HCT116 (cell line): Measurements from ENCODE around the gene WASL. TPM values are rescaled to one million over a fixed set of nuclear protein-coding genes. Genes with fewer than 3 reads are reported as not detected.

ENCODE experiments used
- ATAC-seq: fragments of 200-7000 bp; cut with Tn5 transposase; 2 replicates; pipeline ENCODE4 v1.9.1; 2020; ENCODE audit warnings: mild to moderate bottlenecking, moderate library complexity
- BruUV-seq: library from RNA; stranded (reverse); fragments of 400-500 nt; replicated peaks from 2 replicates; lab custom pipeline; 2021; lab: Mats Ljungman, UMichigan
- CTCF ChIA-PET: fragments of 300-600 bp; sonication (Branson Sonifier 250); formaldehyde crosslinking; loops from one replicate; lab custom pipeline; 2021; ENCODE audit warnings: antibody characterized with exemption; lab: Charles Lee
- POLR2A ChIA-PET: fragments of 300-600, 350-600 bp; sonication (Branson Sonifier 250); formaldehyde crosslinking; loops from one replicate; lab custom pipeline; 2021; ENCODE audit warnings: antibody characterized with exemption; lab: Charles Lee
- RAD21 ChIA-PET, 2 experiments: fragments of 300-600 bp; sonication (Branson Sonifier 250); formaldehyde crosslinking; loops; one replicate each; lab custom pipeline; 2023; ENCODE audit warnings: low total read pairs in 2 of 2; ENCODE audit not compliant: uncharacterized antibody in 2 of 2, unreplicated experiment in 2 of 2, low non-redundant PET in 1 of 2; lab: Charles Lee
- DNase-seq: peaks from one replicate; pipeline ENCODE4 v3.0.0-alpha.2; 2010; ENCODE audit warnings: low read depth, low spot score
- H2AFZ ChIP-seq: fragments of 200-600 bp; shearing (Covaris generic), sonication (generic); 2 replicates; pipeline ENCODE4 v1.6.1; 2017; ENCODE audit warnings: low read depth, mixed run types, mixed read lengths, antibody characterized with exemption, low read length; ENCODE audit not compliant: poor library complexity, severe bottlenecking
- H3K27ac ChIP-seq: 2 replicates; pipeline ENCODE4 v1.5.1; 2012; ENCODE audit warnings: low read depth, low read length
- H3K27me3 ChIP-seq: fragments of 200-600 bp; sonication (generic); 2 replicates; pipeline ENCODE4 v1.6.1; 2016; ENCODE audit warnings: mixed run types, low read length, mixed read lengths; ENCODE audit not compliant: insufficient read depth
- H3K36me3 ChIP-seq, 2 experiments: fragments of 200-500 bp in 1 of 2; fragments of 200-600 bp in 1 of 2; sonication (Bioruptor generic) in 1 of 2; sonication (generic) in 1 of 2; 2 replicates each; pipeline versions ENCODE4 v1.5.1 to v1.6.1; 2014 to 2016; ENCODE audit warnings: low read length in 2 of 2, inconsistent platforms in 1 of 2, mixed read lengths in 1 of 2, mixed run types in 1 of 2; ENCODE audit not compliant: insufficient read depth in 2 of 2, control insufficient read depth in 1 of 2
- H3K4me1 ChIP-seq, 2 experiments: fragments of 200-600 bp in 1 of 2; sonication (generic) in 1 of 2; 2 replicates each; pipeline versions ENCODE4 v1.5.1 to v1.6.1; 2012 to 2017; ENCODE audit warnings: low read length in 2 of 2, inconsistent platforms in 1 of 2, mild to moderate bottlenecking in 1 of 2, mixed read lengths in 1 of 2, mixed run types in 1 of 2, moderate library complexity in 1 of 2; ENCODE audit not compliant: insufficient read depth in 2 of 2, control insufficient read depth in 1 of 2
- H3K4me2 ChIP-seq: fragments of 200-600 bp; sonication (generic); 2 replicates; pipeline ENCODE4 v1.6.1; 2017; ENCODE audit warnings: mixed run types, low read length, mixed read lengths
- H3K4me3 ChIP-seq, 2 experiments: fragments of 200-600 bp in 1 of 2; sonication (generic) in 1 of 2; replicated peaks in 1 of 2; 2 replicates each; pipeline ENCODE4 v1.5.1; 2011 to 2016; ENCODE audit warnings: low read length in 2 of 2, control low read depth in 1 of 2, low read depth in 1 of 2, mild to moderate bottlenecking in 1 of 2, mixed read lengths in 1 of 2, mixed run types in 1 of 2
- H3K79me2 ChIP-seq: fragments of 200-600 bp; sonication (generic); 2 replicates; pipeline ENCODE4 v1.6.1; 2017; ENCODE audit warnings: mild to moderate bottlenecking, mixed run types, low read length, moderate library complexity, mixed read lengths; ENCODE audit not compliant: insufficient read depth
- H3K9ac ChIP-seq: fragments of 200-600 bp; sonication (generic); 2 replicates; pipeline ENCODE4 v1.6.1; 2016; ENCODE audit warnings: low read length, mixed read lengths
- H3K9me2 ChIP-seq: fragments of 200-600 bp; sonication (generic), shearing (Covaris generic); 2 replicates; pipeline ENCODE4 v1.6.1; 2017; ENCODE audit warnings: mixed run types, mild to moderate bottlenecking, moderate library complexity; ENCODE audit not compliant: insufficient read depth
- H3K9me3 ChIP-seq, 2 experiments: fragments of 200-500 bp in 1 of 2; fragments of 200-600 bp in 1 of 2; sonication (Bioruptor generic) in 1 of 2; sonication (generic) in 1 of 2; 2 replicates each; pipeline ENCODE4 v1.6.1; 2014 to 2017; ENCODE audit warnings: low read length in 2 of 2, mixed read lengths in 2 of 2, inconsistent platforms in 1 of 2, low read depth in 1 of 2, mild to moderate bottlenecking in 1 of 2, mixed run types in 1 of 2, moderate library complexity in 1 of 2; ENCODE audit not compliant: control insufficient read depth in 1 of 2, insufficient read depth in 1 of 2
- H4K20me1 ChIP-seq: fragments of 200-600 bp; sonication (generic), shearing (Covaris generic); 2 replicates; pipeline ENCODE4 v1.6.1; 2017; ENCODE audit warnings: mixed run types, mild to moderate bottlenecking, moderate library complexity; ENCODE audit not compliant: insufficient read depth
- ATF3 ChIP-seq: IDR thresholded peaks from 2 replicates; pipeline ENCODE4 v1.6.1; 2012
- CBX3 ChIP-seq: IDR thresholded peaks from 2 replicates; pipeline ENCODE4 v1.6.1; 2012; ENCODE audit warnings: low read depth
- CTCF ChIP-seq, 3 experiments: fragments of 200-600 bp in 1 of 3; sonication (generic) in 1 of 3; IDR thresholded peaks in 2 of 3; conservative IDR thresholded peaks in 1 of 3; 2 replicates each; pipeline ENCODE4 v1.5.1; 2012 to 2017; ENCODE audit warnings: low read depth in 2 of 3, low read length in 2 of 3, antibody characterized with exemption in 1 of 3, borderline replicate concordance in 1 of 3, control low read depth in 1 of 3, mild to moderate bottlenecking in 1 of 3, mixed read lengths in 1 of 3, mixed run types in 1 of 3, moderate library complexity in 1 of 3; ENCODE audit not compliant: insufficient read depth in 1 of 3
- EGR1 ChIP-seq: IDR thresholded peaks from 2 replicates; pipeline ENCODE4 v1.6.1; 2012; ENCODE audit warnings: low read depth
- ELF1 ChIP-seq: IDR thresholded peaks from 2 replicates; pipeline ENCODE4 v1.6.1; 2012; ENCODE audit warnings: low read depth, borderline replicate concordance
- EZH2 ChIP-seq: fragments of 200-600 bp; sonication (generic); IDR thresholded peaks from 2 replicates; pipeline ENCODE4 v1.6.1; 2017; ENCODE audit warnings: antibody characterized with exemption, mixed run types
- EZH2phosphoT487 ChIP-seq: fragments of 200-600 bp; IDR thresholded peaks from 2 replicates; pipeline ENCODE4 v1.6.1; 2018; ENCODE audit warnings: antibody characterized with exemption, borderline replicate concordance
- JUND ChIP-seq: IDR thresholded peaks from 2 replicates; pipeline ENCODE4 v1.6.1; 2012
- REST ChIP-seq: IDR thresholded peaks from 2 replicates; pipeline ENCODE4 v1.6.1; 2012; ENCODE audit warnings: low read depth
- SIN3A ChIP-seq: IDR thresholded peaks from 2 replicates; pipeline ENCODE4 v1.6.1; 2012; ENCODE audit warnings: low read depth
- SP1 ChIP-seq: IDR thresholded peaks from 2 replicates; pipeline ENCODE4 v1.6.1; 2012; ENCODE audit warnings: low read depth
- TCF7L2 ChIP-seq: IDR thresholded peaks from 2 replicates; pipeline ENCODE4 v1.7.0; 2011; ENCODE audit warnings: borderline replicate concordance, inconsistent platforms; ENCODE audit not compliant: insufficient read depth, insufficient read length; ENCODE audit errors: extremely low read depth
- ZNF274 ChIP-seq: fragments of 200-500 bp; sonication (Bioruptor generic); IDR thresholded peaks from 2 replicates; pipeline ENCODE4 v1.6.1; 2014; ENCODE audit warnings: mild to moderate bottlenecking, low read depth, low read length, inconsistent platforms
- intact Hi-C: fragments of 100-400 bp; cut with micrococcal nuclease; formaldehyde crosslinking; loops from 2 replicates; pipeline ENCODE4 v1.10.0; 2022
- total RNA-seq: library from RNA; stranded (reverse); gene quantifications from one replicate; pipeline ENCODE4 v1.2.1, GENCODE V29; 2021; ENCODE audit not compliant: unreplicated experiment
- TF ChIP-seq, protein P1 (sequence below): IDR thresholded peaks from 2 replicates; pipeline ENCODE4 v1.6.1; 2011; ENCODE audit warnings: mild to moderate bottlenecking, low read length, moderate library complexity; ENCODE audit not compliant: insufficient replicate concordance; ENCODE audit errors: extremely low read depth

The WASL gene
- total RNA-seq, 1 experiment from 2014 or later, result 26.2 TPM

- Histone ChIP-seq H3K27ac (no peak overlapping the region), H3K4me1 (no peaks in the 10 kb centered on the region), H3K9me2 (no peaks in the 10 kb centered on the region), H3K4me2 (no peak overlapping the region), H2AFZ (no peak overlapping the region), H3K9ac (no peak overlapping the region), H3K36me3 (peaks cover 4 to 7% of the 10 kb centered on the region in 2 experiments; a peak in 3 of 4 replicates), H3K27me3 (no peaks in the 10 kb centered on the region), H4K20me1 (no peaks in the 10 kb centered on the region), H3K4me3 (no peak overlapping the region), H3K9me3 (no peaks in the 10 kb centered on the region), H3K79me2 (no peaks in the 10 kb centered on the region)
- no TSS peak for BruUV-seq
- ATAC-seq, result no peak
- POLR2A ChIA-PET, result no interaction called here
- TF ChIP-seq REST (no peak), SIN3A (no peak), SP1 (no peak), CBX3 (no peak), JUND (no peak), ATF3 (no peak), CTCF (IDR thresholded peaks at IDR 0.05 in 2 of 3, conservative IDR thresholded peaks at IDR 0.05 in 1 of 3; ENCODE audit: borderline replicate concordance in 1 of 3, insufficient read depth in 1 of 3, low read depth in 2 of 3, low read length in 2 of 3) (no peak), ELF1 (no peak), EGR1 (no peak), TCF7L2 (no peak), EZH2phosphoT487 (no peak), ZNF274 (no peak), EZH2 (no peak)
- TF ChIP-seq, protein P1, sequence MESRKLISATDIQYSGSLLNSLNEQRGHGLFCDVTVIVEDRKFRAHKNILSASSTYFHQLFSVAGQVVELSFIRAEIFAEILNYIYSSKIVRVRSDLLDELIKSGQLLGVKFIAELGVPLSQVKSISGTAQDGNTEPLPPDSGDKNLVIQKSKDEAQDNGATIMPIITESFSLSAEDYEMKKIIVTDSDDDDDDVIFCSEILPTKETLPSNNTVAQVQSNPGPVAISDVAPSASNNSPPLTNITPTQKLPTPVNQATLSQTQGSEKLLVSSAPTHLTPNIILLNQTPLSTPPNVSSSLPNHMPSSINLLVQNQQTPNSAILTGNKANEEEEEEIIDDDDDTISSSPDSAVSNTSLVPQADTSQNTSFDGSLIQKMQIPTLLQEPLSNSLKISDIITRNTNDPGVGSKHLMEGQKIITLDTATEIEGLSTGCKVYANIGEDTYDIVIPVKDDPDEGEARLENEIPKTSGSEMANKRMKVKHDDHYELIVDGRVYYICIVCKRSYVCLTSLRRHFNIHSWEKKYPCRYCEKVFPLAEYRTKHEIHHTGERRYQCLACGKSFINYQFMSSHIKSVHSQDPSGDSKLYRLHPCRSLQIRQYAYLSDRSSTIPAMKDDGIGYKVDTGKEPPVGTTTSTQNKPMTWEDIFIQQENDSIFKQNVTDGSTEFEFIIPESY, result no peak
- CTCF ChIA-PET, result interaction anchor here (1.6 kb wide), 1 partner anchor 12 kb away, joined by 8 read pairs; no protein-coding TSS in a partner anchor
- intact Hi-C loops, result loop anchor here (5.0 kb wide), 2 partner anchors 99 to 189 kb away; no protein-coding TSS in a partner anchor
- no peak for DNase-seq
- RAD21 ChIA-PET, result no interaction called here
These were observed 67.2 kb downstream of the WASL start for GRCh38 chr7:123681561-123681960.
